ENCODE results near the gene PDGFRB.

The PDGFRB gene

GRCh38 chr5:150143350-150144245, 12.0 kb downstream of the PDGFRB start:
- DNase-seq: no peak

GRCh38 chr5:150142959-150143349, 12.7 kb downstream of the PDGFRB start:
- DNase-seq: no peak

GRCh38 chr5:150142185-150142958, 13.3 kb downstream of the PDGFRB start:
- no peak for DNase-seq

- no peak for DNase-seq
Measured at GRCh38 chr5:150141544-150142184, 14.0 kb downstream of the PDGFRB start.

GRCh38 chr5:150140830-150141229, 14.8 kb downstream of the PDGFRB start:
- no peak for DNase-seq

GRCh38 chr5:150139334-150139733, 16.3 kb downstream of the PDGFRB start:
- no peak for DNase-seq

GRCh38 chr5:150138551-150139265, 16.9 kb downstream of the PDGFRB start:
- DNase-seq: no peak

- no peak for DNase-seq
Measured at GRCh38 chr5:150137997-150138396, 17.6 kb downstream of the PDGFRB start.

- DNase-seq: no peak
Measured at GRCh38 chr5:150137168-150137957, 18.3 kb downstream of the PDGFRB start.

GRCh38 chr5:150136305-150137167, 19.1 kb downstream of the PDGFRB start:
- no peak for DNase-seq

GRCh38 chr5:150135557-150136304, 19.9 kb downstream of the PDGFRB start:
- DNase-seq: no peak

- no peak for DNase-seq
Measured at GRCh38 chr5:150134198-150134588, 21.5 kb downstream of the PDGFRB start.

- no peak for DNase-seq
Measured at GRCh38 chr5:150133581-150134197, 22.0 kb downstream of the PDGFRB start.

GRCh38 chr5:150132740-150133139, 22.9 kb downstream of the PDGFRB start:
- no peak for DNase-seq

GRCh38 chr5:150131978-150132694, 23.5 kb downstream of the PDGFRB start:
- DNase-seq: no peak

- no peak for DNase-seq
Measured at GRCh38 chr5:150131461-150131860, 24.2 kb downstream of the PDGFRB start.

GRCh38 chr5:150130493-150130922, 25.1 kb downstream of the PDGFRB start:
- DNase-seq: no peak

GRCh38 chr5:150129813-150130492, 25.7 kb downstream of the PDGFRB start:
- DNase-seq: peak; percentile 44

Data from activated T-cell treated with anti-CD3 and anti-CD28 coated beads, Interleukin-2, amount 50 U/mL, for 1 hour (primary cell).